Uterus (tissue), 2 donors: ENCODE measurements around the gene RNF141.

Experiments
- CTCF ChIP-seq, 4 experiments: fragments of 200-600 bp in 2 of 4; fragments of 450-650 bp in 2 of 4; sonication (generic) in 2 of 4; IDR thresholded peaks; one replicate each; pipeline ENCODE4 v1.5.1; 2016 to 2019; ENCODE audit warnings: antibody characterized with exemption in 4 of 4, mild to moderate bottlenecking in 2 of 4, moderate library complexity in 1 of 4
- POLR2A ChIP-seq, 2 donors: fragments of 450-650 bp; IDR thresholded peaks; one replicate each; pipeline ENCODE4 v1.6.1; 2016; ENCODE audit warnings: antibody characterized with exemption in 2 of 2, mild to moderate bottlenecking in 1 of 2, moderate library complexity in 1 of 2

GRCh38 chr11:10576035-10576398 lies 35.0 kb upstream of the RNF141 start:
- TF ChIP-seq CTCF (IDR thresholded peaks at IDR 0.05) (no peak), POLR2A (IDR thresholded peaks at IDR 0.05) (no peak)
